NCI-H2196 treated with DMSO at 0.1 percent for 48 hours (cell line): ENCODE results near the gene RGS3.
"Not testable (repeated sequence)": the region's sequence is repeated elsewhere in the genome, so short reads cannot be mapped to it uniquely, and the experiment has no call there.

Experiments used
- DNase-seq: peaks from one replicate; lab custom pipeline; 2025; ENCODE audit not compliant: unreplicated experiment; lab: John Stamatoyannopoulos, UW

The RGS3 gene

DNA sequence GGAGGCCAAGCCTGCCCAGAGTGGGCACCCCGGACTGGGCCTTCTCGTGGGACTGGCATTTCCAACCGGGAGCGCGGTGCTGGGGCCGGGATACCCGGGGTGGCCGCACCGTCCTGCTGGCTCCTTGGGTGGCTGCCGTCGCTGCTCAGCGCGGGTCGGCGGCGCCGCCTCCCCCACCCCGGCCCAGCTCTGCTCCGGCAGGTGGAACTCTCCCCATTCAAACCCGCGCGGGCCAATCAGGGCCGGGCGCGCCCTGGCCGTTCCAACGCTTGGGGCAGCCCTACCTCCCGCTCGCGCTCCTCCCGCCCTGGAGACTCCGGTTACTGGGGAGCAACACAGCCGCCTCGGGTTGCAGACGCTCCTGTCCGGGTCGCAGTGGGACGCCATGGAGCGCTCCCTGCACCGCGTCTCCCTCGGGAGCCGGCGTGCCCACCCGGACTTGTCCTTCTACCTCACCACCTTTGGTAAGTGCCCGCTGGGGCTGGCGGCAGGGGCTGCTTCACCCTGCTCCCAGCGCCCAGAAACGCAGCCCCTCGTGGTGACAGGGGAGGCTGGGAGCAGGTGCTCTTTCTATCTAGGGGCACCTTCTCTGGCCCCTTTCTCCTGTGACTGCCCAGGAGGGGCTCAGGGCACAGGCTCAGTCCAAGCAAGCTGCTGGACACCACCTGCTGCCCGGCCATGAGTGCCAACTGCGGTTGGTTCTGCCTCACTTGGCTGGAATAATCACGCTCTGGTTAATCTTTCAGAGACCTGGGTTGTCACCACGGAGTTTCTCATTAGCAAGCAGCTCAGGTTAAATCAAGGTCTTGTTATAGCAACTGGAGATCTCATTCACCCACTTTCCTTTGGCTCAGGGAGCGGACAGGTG, at the start of gene RGS3:
RGS3 (plus strand) TSS at position 310 of the 868 bp plus-strand sequence; CDS start at position 386, 76 bp downstream.
- DNase-seq, result peak; percentile 69

DNA sequence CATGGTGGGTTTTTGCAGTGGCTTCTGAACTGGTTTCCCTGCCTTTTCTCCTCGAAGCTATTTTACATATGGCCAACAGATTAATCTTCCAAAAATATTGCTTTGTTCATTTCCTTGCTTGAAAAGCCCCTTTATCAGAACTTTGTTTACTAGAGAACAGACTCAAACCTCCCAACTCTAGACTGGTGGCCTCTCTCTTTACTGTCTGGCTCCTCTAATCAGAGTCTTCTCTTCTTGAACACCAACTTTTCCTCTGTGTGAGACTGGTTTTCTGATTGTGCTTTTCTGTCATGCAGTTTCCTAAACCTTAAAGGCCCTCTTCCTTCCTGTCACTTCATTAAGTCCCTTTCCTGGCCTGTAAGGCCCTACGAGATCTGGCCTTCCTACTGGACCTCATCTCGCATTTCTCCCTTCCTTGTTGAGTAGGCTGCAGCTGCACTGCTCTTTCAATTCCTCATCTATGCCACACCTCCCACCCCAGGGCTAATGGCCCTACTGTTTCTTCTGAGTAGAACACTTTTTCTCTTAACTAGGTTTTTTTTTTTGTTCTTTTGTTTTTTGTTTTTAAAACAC, 47.3 kb upstream of the RGS3 start:
- DNase-seq, result no peak

DNA sequence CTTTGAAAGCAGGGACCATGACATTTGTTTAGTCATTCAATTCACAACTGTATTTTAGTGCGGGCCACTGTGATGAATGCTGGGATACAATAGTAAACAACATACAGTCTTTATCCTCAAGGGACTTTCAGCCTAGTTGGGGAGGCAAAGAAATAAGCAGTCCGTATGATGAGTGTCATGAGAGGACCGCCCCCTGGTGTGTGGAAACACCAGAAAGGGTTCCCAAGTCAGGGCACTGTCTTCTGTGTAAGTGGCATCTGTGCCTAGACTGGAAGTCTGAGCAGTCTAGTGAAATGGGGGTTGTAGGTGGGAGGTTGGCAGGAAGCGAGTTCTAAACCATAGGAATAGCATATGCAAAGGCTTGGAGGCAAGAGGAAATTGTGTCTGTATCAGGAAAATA, 46.2 kb upstream of the RGS3 start:
- no peak for DNase-seq

DNA sequence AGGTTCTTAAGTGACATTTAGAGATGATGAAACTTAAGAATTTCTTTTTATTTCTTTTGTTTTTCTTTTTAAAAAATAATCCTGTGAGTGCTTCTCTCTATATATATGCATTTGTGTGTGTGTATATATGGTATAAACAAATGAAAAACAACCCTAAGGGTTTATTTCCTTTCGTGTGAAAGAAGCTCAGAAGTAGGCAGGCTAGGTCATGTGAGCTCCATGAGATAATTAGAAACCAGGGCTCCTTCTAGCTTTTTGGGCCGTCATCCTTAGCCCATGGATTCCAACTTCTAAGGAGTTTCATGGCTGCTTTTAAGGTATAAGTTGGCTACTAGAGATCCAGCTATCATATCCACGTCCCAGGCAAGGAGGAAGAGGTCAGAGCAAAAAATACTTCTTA, 41.8 kb upstream of the RGS3 start:
- no peak for DNase-seq

DNA sequence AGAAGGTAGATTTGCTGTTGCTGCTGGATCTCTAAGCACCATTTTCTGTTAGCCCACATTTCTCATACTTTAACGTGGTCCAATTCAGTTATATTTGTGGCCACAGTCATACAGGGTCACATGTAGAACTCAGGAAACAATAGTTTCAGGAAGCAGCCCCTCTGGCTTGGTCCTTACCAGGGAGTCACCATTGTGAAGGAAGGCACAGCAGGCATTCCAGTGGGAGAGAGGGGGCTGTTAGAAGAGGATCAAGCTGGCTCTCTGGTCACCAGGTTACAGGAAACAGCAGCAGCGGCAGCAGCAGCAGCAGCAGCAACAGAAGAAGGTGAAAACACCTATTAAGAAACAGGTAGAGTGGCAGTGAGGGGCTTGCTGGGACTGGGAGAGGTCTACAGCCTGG, 38.5 kb upstream of the RGS3 start:
- no peak for DNase-seq

DNA sequence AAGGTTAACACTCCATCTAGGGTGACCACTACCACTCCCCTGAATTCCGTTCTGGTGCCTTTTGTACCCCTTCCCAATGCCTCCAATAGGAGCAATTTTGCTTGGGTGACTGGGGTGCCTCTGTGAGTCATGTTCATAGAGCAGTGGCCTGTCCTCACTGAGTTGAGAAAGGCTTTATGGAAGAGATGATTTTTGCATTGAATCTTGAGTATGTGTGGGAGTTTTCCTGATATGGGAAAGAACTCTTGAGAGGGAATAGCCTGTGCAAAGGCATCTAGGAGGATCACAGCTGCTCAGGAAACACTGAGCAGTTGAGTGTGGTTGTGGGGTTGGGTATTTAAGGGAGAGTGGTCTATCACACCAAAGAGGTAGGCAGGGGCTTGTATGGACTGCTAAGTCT, 36.8 kb upstream of the RGS3 start:
- no peak for DNase-seq

DNA sequence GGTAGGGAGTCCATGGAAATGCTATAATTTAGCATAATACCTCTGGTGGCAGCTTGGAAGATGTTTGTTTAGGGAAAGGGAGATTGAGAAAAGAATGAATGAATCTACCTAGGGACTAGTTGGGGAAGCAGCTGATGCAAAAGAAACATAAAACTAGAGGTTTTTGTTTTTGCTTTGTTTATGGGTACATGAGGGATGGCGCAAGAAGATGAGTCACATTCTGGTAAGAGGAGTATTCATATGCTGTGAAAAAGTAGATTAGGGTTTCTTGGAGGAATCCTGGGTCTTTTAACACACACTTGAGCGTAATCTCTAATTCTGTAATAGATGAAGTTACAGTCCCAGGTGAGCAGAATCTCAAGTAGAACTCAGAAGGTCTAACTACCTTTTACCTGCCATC, 35.9 kb upstream of the RGS3 start:
- DNase-seq, result no peak

DNA sequence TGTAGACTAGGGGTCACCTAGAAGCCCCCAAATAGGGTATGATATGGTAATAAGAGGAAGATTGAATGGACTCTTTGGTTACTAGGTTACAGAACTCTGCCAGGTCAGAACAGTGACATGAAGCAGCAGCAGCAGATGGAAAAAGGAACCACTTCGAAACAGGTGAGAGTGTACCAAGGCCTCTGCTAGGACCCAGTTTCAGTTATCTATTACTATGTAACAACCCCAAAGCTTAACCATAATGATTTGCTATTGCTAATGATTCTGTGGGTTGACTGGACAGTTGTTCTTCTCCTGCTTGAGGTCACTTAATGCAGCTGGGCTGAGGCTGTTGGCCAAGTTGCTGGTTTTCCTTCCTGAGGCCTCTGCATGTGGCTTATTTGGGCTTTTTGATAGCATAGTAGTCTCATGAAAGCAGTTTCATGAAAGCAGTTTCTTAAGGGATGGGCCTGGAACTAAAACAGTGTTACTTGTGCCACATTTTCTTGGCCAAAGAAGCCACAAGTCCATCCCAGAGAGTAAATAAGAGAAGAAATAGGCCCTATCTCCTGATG, 35.4 kb upstream of the RGS3 start:
- no peak for DNase-seq

DNA sequence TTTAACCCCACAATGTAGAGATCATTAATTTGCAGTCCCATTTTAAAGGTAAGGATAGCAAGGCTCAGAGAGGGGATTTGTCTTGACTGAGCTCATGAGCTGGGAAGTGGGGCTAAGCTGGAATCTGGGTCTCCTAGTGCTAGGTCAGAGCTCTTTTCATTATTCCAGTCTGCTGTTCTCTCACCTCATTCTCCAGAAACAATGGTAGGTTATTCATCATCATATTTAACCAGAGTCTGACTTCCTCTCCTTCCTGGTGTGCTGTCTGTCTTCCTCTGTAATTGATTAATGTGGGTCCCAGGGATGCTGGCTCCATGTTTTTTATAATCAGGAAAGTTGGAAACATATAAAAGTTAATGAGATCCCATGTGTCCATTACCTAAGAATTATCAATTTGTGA, 32.3 kb upstream of the RGS3 start:
- no peak for DNase-seq

DNA sequence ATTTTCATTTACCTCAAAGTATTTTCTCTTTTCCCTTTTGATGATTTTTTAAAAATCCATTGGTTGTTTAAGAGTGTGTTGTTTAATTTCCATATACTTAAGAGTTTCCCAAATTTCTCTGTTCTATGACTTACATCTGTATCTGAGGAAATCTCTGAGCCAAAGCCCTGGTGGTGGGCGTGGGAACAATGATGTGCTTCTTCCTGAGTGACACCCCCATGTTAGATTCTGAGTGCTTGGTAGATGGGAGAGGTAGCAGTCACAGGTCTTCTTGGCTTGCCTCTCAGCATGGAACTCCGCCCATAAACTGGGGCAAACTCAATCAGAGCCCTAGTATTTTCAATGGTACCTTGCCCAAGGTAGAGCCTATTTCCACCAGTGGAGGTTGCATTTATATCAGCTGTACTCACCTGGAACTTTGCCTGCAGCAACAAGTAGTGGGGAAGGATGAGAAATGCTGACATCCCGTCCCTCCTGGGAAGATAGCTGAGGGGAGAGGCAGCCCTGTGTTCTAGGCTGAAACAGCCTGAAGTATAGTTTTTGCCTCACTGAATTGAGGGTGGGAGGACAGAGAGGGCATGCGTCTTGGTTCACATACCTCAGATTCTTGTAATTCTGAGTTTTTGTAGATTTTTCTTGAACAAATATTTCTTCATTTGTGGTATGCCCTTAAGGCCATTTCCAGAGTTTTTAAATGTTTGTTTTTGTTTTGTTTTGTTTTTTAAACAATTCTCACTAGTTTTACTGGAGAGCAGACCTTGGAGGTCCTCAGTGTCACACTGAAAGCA, 26.6 kb upstream of the RGS3 start:
- no peak for DNase-seq

DNA sequence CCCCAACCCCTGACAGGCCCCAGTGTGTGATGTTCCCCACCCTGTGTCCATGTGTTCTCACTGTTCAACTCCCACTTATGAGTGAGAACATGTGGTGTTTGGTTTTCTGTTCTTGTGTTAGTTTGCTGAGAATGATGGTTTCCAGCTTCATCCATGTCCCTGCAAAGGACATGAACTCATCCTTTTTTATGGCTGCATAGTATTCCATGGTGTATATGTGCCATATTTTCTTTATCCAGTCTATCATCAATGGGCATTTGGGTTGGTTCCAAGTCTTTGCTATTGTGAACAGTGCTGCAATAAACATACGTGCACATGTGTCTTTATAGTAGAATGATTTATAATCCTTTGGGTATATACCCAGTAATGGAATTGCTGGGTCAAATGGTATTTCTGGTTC, 25.8 kb upstream of the RGS3 start:
- DNase-seq, result not testable (repeated sequence)

DNA sequence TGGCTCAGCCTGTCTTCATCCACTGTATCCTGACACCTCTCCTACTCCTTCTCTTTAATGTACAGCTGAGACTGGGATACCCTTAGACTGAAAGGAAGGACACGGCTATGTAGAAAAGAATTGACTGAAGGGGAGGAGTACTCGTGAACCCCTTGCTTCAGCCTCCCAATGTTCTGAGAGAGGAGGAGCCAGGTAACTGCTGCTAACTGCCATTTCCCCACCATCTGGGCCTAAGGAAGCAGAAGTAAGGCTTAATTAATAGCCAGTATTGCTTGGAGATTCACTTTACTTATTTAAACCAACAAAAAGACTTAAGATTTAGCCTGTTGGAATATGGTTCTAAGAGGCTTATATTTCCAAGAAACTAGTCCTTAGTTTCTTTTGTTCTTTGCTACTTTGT, 18.8 kb upstream of the RGS3 start:
- no peak for DNase-seq

DNA sequence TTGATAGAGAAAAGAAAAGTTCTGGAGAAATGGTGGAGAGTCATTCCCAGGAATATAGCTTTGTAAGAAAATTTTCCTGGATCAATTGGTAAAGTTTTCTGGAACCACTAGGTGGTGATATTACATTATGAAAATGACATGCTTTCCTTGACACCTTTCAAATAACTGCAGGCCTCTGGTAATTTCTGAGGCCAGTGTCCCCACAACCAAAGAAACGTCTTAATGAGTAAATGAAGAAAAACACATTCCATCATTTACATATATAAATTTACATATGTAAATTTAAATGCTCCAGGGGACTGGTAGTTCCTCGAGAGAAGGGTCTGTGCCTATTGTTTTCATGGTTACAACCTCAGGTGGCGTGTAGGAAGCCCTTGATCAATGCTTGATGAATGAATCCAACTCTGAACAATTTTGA, 17.2 kb upstream of the RGS3 start:
- DNase-seq, result no peak

DNA sequence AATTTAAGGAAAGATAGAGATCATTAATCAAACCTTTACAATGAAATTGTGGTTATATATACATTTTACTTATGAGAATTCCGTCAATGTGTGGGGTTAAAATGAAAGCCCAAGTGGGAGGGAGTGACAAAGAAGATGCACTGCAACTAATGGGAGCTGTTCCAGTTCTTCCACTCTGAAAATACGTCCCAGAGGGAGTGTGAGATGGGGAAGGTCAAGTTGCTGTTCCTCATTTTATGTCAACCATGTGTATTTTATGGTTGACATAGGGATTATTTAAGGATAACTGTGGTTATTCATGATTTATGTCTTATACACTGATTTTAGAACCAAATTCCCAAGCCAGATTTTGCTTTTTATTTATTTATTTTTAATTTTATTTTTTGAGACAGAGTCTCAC, 14.2 kb upstream of the RGS3 start:
- DNase-seq, result no peak

DNA sequence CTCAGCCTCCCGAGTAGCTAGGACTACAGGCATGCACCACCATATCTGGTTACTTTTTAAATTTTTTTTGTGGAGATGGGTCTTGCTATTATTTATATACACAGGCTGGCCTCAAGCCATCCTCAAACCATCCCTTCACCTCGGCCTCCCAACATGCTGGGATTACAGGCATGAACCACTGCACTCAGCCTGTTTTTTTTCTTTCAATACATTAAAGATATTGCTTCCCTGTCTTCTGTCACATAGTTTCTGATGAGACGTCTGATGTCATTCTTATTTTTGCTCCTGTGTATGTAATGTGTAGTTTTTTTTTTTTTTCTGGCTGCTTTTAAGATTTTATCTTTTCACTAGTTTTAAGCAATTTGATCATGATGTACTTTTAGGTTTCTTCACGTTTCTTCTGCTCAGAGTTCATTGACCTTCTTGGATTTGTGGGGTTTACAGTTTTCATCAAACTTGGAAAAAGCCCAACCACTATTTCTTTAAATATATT, 11.4 kb upstream of the RGS3 start:
- no peak for DNase-seq

DNA sequence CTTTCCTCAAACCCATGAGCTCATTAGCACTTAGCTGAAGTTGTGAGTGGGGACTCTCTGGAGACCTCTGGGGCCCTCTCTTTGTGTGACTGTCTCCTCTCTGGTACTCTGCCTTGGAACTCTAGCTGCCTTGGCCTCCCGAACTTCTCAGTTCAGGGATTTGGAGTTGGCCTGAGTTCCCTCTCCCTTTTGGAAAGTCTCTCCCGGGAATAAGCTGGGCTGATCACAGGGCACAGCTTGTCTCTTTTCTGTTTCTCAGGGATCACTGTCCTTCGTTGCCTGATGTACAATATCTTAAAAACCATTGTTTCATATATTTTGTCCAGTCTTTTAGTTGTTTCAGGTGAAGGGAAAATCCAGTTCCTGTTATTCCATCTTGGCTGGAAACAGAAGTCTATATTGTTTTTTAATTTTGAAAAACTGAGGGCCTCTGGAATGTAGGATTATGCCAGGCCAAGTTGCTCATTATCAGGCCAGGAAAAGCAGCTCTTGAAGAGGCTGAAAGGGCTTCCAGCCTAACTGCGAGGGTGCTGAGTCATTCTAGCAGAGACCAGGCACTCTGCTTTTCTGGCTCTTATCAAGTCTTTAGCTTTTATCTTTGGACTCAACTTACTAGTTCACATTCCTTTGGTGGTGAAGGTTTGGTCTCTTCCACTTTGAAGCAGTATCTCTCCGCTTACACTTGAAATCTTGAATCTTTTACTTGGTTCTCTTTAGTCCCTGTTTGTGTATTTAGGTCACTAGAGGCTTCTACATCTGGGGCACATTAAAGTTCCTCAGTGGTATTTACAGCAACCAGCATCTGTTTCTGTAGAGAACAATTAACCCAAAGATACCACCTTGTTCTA, 8.4 kb upstream of the RGS3 start:
- no peak for DNase-seq

DNA sequence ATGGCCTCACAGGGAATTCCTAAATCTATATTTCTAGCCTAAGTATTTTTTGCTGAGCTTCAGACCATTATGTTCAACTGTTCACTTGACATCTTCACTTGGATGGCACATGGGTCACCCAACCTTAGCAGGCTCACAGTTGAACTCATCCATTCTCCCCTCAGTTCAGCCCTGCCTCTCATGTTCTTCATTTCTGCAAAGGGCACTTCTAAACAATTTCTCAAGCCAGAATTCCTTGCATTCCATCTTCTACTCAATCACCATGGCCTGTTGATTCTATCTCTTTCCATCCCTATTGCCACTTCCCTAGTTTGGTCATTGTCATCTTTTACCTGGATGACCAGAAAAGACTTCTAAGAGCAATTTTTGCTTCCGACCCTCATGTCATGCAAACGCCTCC, 7.3 kb upstream of the RGS3 start:
- no peak for DNase-seq

DNA sequence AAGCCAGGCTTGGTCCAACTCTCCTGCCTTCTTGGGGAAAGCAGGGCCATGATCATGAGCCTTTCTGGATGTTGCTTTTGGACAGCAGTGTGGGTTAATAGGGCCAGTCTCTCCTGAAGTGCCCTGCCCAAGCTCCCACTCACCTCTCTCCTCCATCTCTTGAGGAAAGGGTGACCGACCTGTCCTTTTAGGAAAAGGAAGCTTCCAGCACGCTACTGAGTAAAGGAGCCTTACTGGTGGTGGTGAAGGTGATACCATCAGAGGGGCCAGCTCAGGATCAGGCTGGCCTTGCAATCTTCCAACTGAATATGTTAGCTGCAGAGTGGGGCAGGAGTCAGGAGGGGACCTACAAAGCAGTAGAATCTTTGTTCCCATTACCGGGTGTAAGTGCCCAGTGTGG, 2.2 kb upstream of the RGS3 start:
- no peak for DNase-seq

DNA sequence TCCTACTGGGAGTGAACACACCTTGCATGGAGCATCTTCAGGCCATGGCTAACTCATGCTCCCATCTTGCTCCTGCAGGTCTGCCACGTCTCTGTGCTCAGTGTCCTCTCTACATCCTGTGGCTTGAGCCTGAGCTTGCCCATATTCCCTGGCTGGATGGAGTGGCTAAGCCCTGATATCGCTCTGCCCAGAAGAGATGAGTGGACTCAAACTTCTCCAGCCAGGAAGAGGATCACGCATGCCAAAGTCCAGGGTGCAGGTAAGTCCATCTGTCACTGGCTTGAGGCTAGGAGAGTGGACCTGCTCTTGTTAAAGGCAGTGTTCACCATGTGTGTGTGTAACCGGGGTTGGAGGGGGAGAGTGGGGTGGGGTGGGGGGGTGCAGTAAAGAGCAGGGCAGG, 1.6 kb upstream of the RGS3 start:
- DNase-seq, result no peak

DNA sequence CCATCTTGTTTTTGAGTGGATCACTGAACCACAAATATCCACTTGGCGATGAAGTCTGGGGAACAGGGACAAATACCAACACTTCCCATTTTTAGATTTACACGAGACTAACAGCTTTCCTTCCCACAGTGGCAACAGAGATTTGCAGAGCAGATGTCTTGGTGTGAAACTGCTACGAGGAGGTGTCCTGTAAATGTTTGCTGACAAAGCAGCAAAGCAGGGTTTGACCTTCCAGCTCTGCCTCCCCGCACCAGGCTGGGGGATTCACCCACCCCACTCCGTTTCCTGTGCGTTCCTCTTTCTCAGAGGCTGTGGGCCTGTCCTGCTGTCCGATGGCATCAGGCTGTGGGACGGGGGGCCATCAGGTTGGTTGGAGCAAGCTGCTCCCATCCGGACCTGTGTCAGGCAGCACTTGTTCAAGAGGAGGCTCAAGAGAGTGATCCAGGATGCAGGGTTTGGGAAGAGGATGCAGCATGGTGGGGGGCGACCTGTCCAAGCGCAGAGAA, 693 bp upstream of the RGS3 start:
- DNase-seq, result no peak
